ENCODE results near the gene SYT2. TPM values are rescaled to one million over a fixed set of nuclear protein-coding genes. Genes with fewer than 3 reads are reported as not detected.

SYT2 gene
- total RNA-seq, 1 experiment from 2014 or later, result not detected

DNA sequence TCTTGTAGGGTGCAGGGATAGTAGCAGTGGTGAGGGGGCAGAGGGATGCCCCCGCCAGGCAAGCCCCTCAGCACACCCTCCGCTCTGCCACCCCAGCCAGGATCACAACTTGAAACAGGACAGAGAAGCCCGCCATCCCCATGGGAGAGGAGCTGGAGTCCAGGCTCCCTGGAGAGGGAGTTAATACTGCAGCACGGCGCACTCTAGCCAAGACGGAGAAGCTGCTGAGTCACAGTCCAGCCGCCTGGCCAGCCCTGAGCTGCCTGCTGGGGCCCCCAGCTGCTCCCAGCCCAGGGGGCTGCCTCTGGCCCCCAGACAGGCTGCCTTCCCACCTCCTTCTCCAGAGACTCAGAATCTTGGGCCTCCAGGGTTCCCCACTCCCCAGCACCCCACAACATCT lies 87.2 kb downstream of the SYT2 start:
- no peaks in the 10 kb centered on the region for H4K20me1 ChIP-seq (ENCODE audit: insufficient read depth)
- DNase-seq (ENCODE audit: low read depth, low spot score) (no peak), ATAC-seq (no peak)
- no TSS peak for BruUV-seq (replicated peaks)
- H3K9ac ChIP-seq (ENCODE audit: low read length), result no peak overlapping the region
- H3K27ac ChIP-seq (ENCODE audit: low read depth, low read length), result no peak overlapping the region
- ChIA-PET POLR2A (no interaction called here), RAD21 (ENCODE audit: low non-redundant PET in 1 of 2, low total read pairs in 2 of 2, uncharacterized antibody in 2 of 2, unreplicated experiment in 2 of 2) (no interaction called here), CTCF (no interaction called here)
- TF ChIP-seq FOSL1 (IDR thresholded peaks at IDR 0.05; ENCODE audit: low read depth) (no peak), TCF7L2 (IDR thresholded peaks at IDR 0.05; ENCODE audit: borderline replicate concordance, extremely low read depth, insufficient read depth, insufficient read length) (no peak), CBX3 (IDR thresholded peaks at IDR 0.05; ENCODE audit: low read depth) (no peak), ELF1 (IDR thresholded peaks at IDR 0.05; ENCODE audit: borderline replicate concordance, low read depth) (no peak), SP1 (IDR thresholded peaks at IDR 0.05; ENCODE audit: low read depth) (no peak)
- H3K79me2 ChIP-seq (ENCODE audit: insufficient read depth, low read length), result no peaks in the 10 kb centered on the region
- no peaks in the 10 kb centered on the region for H3K9me2 ChIP-seq (ENCODE audit: insufficient read depth)
- H2AFZ ChIP-seq (ENCODE audit: low read depth, low read length, poor library complexity, severe bottlenecking), result no peak overlapping the region
- no peak overlapping the region for H3K4me3 ChIP-seq (replicated peaks in 1 of 2; ENCODE audit: low read depth in 1 of 2, low read length in 2 of 2)
- no peaks in the 10 kb centered on the region for H3K27me3 ChIP-seq (ENCODE audit: insufficient read depth, low read length)
- peaks cover 4 to 27% of the 10 kb centered on the region in 2 experiments; a peak in 3 of 4 replicates for H3K4me1 ChIP-seq (ENCODE audit: control insufficient read depth in 1 of 2, insufficient read depth in 2 of 2, low read length in 2 of 2)
- intact Hi-C loops (cut with micrococcal nuclease), result loop anchor here (10.0 kb wide), 1 partner anchor 438 kb away; no protein-coding TSS in a partner anchor
- no peaks in the 10 kb centered on the region for H3K36me3 ChIP-seq (ENCODE audit: control insufficient read depth in 1 of 2, insufficient read depth in 2 of 2, low read length in 2 of 2)
- H3K4me2 ChIP-seq (ENCODE audit: low read length), result no peak overlapping the region
- no peaks in the 10 kb centered on the region for H3K9me3 ChIP-seq (ENCODE audit: control insufficient read depth in 1 of 2, insufficient read depth in 1 of 2, low read depth in 1 of 2, low read length in 2 of 2)

GRCh38 chr1:202622388-202622787 lies 87.9 kb downstream of the SYT2 start:
- BruUV-seq (replicated peaks), result no TSS peak
- CTCF ChIA-PET, result no interaction called here
- H3K4me1 ChIP-seq (ENCODE audit: control insufficient read depth in 1 of 2, insufficient read depth in 2 of 2, low read length in 2 of 2), result peaks cover 4 to 28% of the 10 kb centered on the region in 2 experiments; a peak in 3 of 4 replicates
- H3K27me3 ChIP-seq (ENCODE audit: insufficient read depth, low read length), result no peaks in the 10 kb centered on the region
- no peaks in the 10 kb centered on the region for H4K20me1 ChIP-seq (ENCODE audit: insufficient read depth)
- no peak overlapping the region for H3K9ac ChIP-seq (ENCODE audit: low read length)
- H3K9me2 ChIP-seq (ENCODE audit: insufficient read depth), result no peaks in the 10 kb centered on the region
- no peaks in the 10 kb centered on the region for H3K36me3 ChIP-seq (ENCODE audit: control insufficient read depth in 1 of 2, insufficient read depth in 2 of 2, low read length in 2 of 2)
- H3K9me3 ChIP-seq (ENCODE audit: control insufficient read depth in 1 of 2, insufficient read depth in 1 of 2, low read depth in 1 of 2, low read length in 2 of 2), result no peaks in the 10 kb centered on the region
- RAD21 ChIA-PET (ENCODE audit: low non-redundant PET in 1 of 2, low total read pairs in 2 of 2, uncharacterized antibody in 2 of 2, unreplicated experiment in 2 of 2), result no interaction called here
- no peak for TF ChIP-seq EZH2phosphoT487 (IDR thresholded peaks at IDR 0.05; ENCODE audit: borderline replicate concordance)
- no peak for TF ChIP-seq JUND (IDR thresholded peaks at IDR 0.05)
- no peak for TF ChIP-seq EZH2 (IDR thresholded peaks at IDR 0.05)
- no peak for TF ChIP-seq EGR1 (IDR thresholded peaks at IDR 0.05; ENCODE audit: low read depth)
- no peak for TF ChIP-seq SRF (IDR thresholded peaks at IDR 0.05; ENCODE audit: low read depth)
- no peak for TF ChIP-seq SIN3A (IDR thresholded peaks at IDR 0.05; ENCODE audit: low read depth)
- H3K27ac ChIP-seq (ENCODE audit: low read depth, low read length), result no peak overlapping the region
- ATAC-seq, result no peak
- H3K4me2 ChIP-seq (ENCODE audit: low read length), result no peak overlapping the region
- no peak overlapping the region for H2AFZ ChIP-seq (ENCODE audit: low read depth, low read length, poor library complexity, severe bottlenecking)
- no peak for DNase-seq (ENCODE audit: low read depth, low spot score)
- H3K79me2 ChIP-seq (ENCODE audit: insufficient read depth, low read length), result no peaks in the 10 kb centered on the region
- intact Hi-C loops (cut with micrococcal nuclease), result loop anchor here (10.0 kb wide), 1 partner anchor 438 kb away; no protein-coding TSS in a partner anchor
- no peak overlapping the region for H3K4me3 ChIP-seq (replicated peaks in 1 of 2; ENCODE audit: low read depth in 1 of 2, low read length in 2 of 2)
- POLR2A ChIA-PET, result no interaction called here
